GM18907 (cell line): ENCODE data around the gene GNMT.
"Not testable (repeated sequence)": the region's sequence is repeated elsewhere in the genome, so short reads cannot be mapped to it uniquely, and the experiment has no call there.

Experiments
- ATAC-seq: cut with Tn5 transposase; IDR thresholded peaks from one replicate; pipeline ENCODE4 v1.9.1; 2021; ENCODE audit warnings: mild to moderate bottlenecking, moderate library complexity; ENCODE audit not compliant: unreplicated experiment

Gene GNMT

GRCh38 chr6:42940493-42941045 is 20.0 kb upstream of the GNMT start:
- no peak for ATAC-seq

- not testable (repeated sequence) for ATAC-seq
Observed at GRCh38 chr6:42941356-42941755, 19.2 kb upstream of the GNMT start.

- ATAC-seq: no peak
Observed at GRCh38 chr6:42942444-42942843, 18.1 kb upstream of the GNMT start.

DNA sequence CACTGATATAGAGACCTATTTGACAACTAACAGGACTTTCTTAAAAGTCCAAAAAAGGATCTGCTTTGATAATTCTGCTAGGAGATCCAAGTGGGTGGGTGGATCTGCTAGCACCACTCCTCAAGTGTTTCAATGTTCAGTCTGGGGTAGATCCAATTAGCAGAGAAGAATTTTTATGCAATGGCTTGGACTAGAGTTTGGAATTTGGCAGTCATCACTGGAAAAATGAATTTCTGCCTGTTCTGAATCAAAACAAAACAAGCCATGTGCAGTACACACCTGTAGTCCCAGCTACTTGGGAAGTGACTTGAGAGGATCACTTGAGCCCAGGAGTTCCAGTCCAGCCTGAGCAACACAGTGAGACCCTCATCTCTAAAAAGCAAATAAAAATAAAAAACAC is 12.6 kb upstream of the GNMT start:
- ATAC-seq: no peak

DNA sequence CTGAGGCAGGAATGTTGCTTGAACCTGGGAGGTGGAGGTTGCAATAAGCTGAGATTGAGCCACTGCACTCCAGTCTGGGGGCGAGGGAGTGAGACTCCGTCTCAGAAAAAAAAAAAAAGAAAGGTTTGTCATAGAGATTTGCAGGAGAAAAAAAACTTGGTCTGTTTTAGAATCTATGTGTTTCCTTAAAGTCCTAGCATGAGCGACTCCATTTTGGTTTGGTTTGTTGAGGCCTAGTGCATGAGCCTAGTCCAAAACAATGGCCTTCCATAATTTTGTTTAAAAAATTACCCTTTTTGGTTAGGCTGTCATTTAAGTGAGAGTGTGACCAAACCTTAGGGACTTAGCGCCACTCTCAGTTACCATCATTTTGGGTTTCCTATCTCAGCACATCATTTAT is 8.2 kb upstream of the GNMT start:
- ATAC-seq: no peak

GRCh38 chr6:42954405-42954804 is 6.1 kb upstream of the GNMT start:
- ATAC-seq: not testable (repeated sequence)

- ATAC-seq: no peak
Observed at GRCh38 chr6:42958125-42958524, 2.4 kb upstream of the GNMT start.

- no peak for ATAC-seq
Observed at GRCh38 chr6:42959917-42960242, 674 bp upstream of the GNMT start.

DNA sequence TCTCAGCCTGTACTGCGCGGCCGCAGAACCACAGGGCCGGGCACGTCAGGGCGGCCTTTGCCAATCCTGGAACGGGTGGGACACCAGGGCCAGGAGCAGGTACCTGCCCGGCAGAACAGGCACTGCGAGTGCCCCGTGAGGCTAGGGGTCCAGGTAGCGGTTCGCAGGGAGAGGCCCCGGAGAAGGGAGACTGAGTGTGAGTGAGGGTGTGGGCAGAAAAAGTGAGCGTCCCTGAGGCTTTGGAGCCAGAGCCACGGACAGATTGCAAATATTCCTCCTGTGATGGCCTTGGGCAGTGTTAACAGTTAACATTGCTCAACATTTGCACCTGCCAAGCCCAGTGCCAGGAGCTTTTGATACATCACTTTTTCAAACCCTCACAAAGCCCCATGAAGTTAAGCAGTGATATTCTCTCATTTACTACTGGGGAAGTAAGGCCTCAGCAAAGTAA is 491 bp downstream of the GNMT start:
- no peak for ATAC-seq

DNA sequence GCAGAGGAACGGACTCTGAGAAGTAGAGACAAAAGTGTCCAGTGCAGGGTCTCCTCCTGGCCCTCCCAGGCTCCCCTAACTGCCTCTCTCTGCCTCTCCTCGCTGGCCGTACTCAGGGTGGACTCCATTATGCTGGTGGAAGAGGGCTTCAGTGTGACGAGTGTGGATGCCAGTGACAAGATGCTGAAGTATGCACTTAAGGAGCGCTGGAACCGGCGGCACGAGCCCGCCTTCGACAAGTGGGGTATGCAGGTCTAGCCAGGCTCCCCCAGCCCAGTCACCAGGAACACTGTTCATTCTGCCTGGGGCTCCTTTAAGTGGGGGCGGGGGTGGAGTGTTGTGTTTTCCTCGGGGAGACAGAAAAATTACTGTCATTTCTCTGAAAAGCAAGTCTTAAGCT is 1.5 kb downstream of the GNMT start:
- ATAC-seq: no peak

DNA sequence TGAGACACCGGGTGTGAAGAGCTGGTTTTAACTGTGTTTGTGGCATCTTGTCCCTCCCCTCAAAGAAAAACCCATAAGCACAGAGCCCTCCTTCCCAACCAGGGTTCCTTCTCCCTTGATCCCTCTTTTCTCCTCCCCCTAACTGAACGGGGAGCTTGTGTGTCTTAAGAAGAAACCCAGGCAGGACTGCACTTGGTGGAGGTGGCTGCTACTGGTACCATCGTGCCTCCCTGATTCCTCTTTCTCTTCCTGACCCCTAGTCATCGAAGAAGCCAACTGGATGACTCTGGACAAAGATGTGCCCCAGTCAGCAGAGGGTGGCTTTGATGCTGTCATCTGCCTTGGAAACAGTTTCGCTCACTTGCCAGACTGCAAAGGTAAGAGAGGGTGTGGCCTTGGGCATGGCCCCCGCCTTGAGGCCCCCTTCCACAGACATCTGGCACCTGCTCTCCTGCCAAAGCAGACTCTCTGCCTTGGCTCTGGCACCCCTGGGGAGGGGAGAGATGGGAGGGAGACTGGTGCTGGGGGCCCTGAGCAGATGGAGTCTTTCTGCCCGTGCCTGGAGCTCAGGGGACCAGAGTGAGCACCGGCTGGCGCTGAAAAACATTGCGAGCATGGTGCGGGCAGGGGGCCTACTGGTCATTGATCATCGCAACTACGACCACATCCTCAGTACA is 2.1 kb downstream of the GNMT start:
- no peak for ATAC-seq

DNA sequence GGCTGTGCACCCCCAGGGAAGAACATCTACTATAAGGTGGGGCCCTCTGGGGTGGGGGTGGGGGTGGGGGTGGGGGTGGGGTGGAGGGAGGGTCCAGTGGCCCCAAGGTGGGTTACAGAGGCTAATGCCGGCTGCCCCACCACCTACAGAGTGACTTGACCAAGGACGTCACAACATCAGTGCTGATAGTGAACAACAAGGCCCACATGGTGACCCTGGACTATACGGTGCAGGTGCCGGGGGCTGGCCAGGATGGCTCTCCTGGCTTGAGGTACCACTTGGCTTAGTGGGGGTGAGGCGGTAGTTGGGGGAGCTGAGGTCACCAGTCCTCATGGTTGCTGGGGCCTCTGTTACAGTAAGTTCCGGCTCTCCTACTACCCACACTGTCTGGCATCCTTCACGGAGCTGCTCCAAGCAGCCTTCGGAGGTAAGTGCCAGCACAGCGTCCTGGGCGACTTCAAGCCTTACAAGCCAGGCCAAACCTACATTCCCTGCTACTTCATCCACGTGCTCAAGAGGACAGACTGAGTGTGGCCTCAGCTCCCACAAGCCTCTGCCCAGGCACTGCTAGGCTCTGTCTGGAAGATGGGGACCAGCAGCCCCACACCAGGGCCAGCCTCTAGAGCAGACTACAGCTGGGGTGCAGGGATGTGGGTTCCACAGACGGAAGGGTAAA is 2.8 kb downstream of the GNMT start:
- ATAC-seq: no peak

GRCh38 chr6:42963855-42964605 is 3.5 kb downstream of the GNMT start:
- no peak for ATAC-seq

GRCh38 chr6:42966571-42966970 is 6.0 kb downstream of the GNMT start:
- no peak for ATAC-seq

GRCh38 chr6:42967228-42967627 is 6.7 kb downstream of the GNMT start:
- ATAC-seq: no peak

DNA sequence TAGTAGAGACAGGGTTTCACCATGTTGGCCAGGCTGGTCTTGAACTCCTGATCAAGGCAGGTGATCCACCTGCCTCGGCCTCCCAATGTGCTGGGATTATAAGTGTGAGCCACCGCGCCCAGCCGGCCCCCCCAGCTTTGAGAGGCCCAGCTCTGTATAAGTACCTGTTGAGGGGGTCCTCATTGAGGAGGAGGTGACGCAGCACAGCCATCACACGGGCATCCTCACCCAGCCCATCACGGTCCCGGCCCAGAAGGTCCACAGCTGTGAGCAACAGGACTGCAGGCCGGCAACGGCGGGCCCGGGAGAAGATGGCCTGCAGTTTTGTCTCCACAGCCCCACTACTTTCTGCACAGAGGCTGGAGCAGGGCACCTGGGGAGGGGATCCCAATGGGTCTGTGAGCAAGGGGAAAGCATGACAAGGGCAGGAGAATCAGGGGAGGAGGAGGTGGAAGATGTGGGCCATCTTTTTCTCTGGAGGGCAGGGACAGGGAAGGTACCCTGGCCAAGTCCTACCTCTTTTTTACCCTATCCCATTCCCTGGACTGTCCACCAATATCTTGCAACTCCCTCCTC is 7.7 kb downstream of the GNMT start:
- no peak for ATAC-seq

GRCh38 chr6:42968783-42969182 is 8.2 kb downstream of the GNMT start:
- ATAC-seq: no peak

DNA sequence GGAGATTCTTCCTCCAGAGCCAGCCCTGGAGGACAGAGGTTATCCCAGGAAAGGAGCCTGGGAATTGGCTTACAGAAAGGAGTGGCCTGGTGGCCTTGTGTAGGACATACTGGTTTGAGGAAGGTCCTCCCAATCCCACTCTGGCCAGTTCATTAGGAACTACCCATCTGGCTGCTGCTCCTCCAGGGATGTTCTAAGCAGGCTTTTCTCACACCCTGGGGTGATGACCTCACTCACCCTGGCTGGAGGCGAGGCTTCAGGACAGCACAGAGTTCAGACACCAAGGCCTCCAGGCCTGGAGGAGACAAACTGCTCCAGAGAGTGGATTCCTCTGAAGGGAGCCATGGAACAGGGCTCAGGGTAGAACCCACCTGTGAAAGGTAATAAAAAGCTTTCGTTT is 8.9 kb downstream of the GNMT start:
- no peak for ATAC-seq

- no peak for ATAC-seq
Observed at GRCh38 chr6:42969934-42970333, 9.4 kb downstream of the GNMT start.

GRCh38 chr6:42970871-42971612 is 10.5 kb downstream of the GNMT start:
- ATAC-seq: no peak
